Measurements from ENCODE around the gene LRIT2.

Gene LRIT2

DNA sequence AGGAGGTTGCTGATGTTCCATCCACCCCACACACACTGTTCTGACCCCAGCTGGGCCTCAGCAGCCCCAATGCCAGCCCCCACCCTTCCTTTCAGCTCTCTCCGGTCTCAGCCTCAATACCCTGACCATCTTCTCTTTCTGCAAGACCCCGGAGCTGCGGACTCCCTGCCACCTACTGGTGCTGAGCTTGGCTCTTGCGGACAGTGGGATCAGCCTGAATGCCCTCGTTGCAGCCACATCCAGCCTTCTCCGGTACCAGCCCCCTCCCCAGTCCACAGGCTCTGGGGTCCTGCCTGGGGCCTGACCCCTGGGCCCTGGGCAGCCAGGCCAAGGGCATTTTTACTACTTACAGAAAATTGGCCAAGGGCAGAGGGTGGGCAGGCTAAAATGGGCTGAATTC is 22.2 kb upstream of the LRIT2 start:
- H3K36me3 ChIP-seq (ENCODE audit: control insufficient read depth, low read length) = no peaks in the 10 kb centered on the region
- H3K79me2 ChIP-seq (ENCODE audit: control insufficient read depth, low read length) = no peaks in the 10 kb centered on the region
- TF ChIP-seq, protein P1, sequence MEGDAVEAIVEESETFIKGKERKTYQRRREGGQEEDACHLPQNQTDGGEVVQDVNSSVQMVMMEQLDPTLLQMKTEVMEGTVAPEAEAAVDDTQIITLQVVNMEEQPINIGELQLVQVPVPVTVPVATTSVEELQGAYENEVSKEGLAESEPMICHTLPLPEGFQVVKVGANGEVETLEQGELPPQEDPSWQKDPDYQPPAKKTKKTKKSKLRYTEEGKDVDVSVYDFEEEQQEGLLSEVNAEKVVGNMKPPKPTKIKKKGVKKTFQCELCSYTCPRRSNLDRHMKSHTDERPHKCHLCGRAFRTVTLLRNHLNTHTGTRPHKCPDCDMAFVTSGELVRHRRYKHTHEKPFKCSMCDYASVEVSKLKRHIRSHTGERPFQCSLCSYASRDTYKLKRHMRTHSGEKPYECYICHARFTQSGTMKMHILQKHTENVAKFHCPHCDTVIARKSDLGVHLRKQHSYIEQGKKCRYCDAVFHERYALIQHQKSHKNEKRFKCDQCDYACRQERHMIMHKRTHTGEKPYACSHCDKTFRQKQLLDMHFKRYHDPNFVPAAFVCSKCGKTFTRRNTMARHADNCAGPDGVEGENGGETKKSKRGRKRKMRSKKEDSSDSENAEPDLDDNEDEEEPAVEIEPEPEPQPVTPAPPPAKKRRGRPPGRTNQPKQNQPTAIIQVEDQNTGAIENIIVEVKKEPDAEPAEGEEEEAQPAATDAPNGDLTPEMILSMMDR (IDR thresholded peaks at IDR 0.05; ENCODE audit: low read depth, low read length, poor library complexity, severe bottlenecking) = no peak
- no peak for TF ChIP-seq EZH2phosphoT487 (IDR thresholded peaks at IDR 0.05; ENCODE audit: borderline replicate concordance, low read length)
- H3K27me3 ChIP-seq (ENCODE audit: control insufficient read depth, low read length) = no peaks in the 10 kb centered on the region
- no peak overlapping the region for H3K4me2 ChIP-seq (ENCODE audit: low read length)
- H4K20me1 ChIP-seq (ENCODE audit: control insufficient read depth, insufficient read depth, low read depth, low read length) = no peaks in the 10 kb centered on the region
- H3K4me1 ChIP-seq (ENCODE audit: control insufficient read depth, low read length) = no peaks in the 10 kb centered on the region
- H3K9me2 ChIP-seq (replicated peaks; ENCODE audit: control insufficient read depth, low read length) = no peaks in the 10 kb centered on the region
- no peaks in the 10 kb centered on the region for H3K9me3 ChIP-seq (ENCODE audit: control insufficient read depth, insufficient read depth, low read length)
- no peak overlapping the region for H3K27ac ChIP-seq (ENCODE audit: low read depth, low read length)
- H3F3A ChIP-seq (ENCODE audit: control insufficient read depth, insufficient read depth) = no peaks in the 10 kb centered on the region
- no peak overlapping the region for H3K4me3 ChIP-seq (ENCODE audit: low read length)

DNA sequence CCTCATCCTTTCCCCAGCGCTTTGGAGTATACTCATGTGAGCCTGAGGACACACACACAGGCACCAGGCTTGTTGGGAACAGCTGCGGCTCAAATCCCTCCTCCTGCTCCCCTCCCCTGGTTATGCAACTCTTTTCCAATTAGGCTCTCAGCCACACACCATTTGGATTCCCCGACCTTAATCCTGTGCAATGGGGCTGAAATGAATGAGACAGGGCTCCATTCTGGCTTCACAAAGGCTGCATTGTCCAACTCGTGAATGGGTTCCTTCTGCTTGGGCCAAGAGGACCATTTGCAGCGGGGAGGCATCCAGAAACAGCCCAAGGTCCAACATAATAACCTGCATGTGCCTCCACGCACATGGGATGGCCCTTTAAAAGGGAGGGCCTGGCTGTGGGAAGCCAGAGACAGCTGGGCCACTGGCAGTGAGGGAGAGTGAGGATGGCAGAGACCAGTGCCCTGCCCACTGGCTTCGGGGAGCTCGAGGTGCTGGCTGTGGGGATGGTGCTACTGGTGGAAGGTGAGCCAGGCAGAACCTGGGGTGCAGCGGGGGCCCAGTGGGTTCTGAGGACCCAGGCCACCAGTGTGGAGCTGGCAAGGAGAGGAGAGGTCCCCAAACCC is 19.4 kb upstream of the LRIT2 start, which contains the start of gene RGR:
TSS of gene RGR (plus strand) at position 403 of the 620 bp plus-strand sequence. CDS start at position 441, 38 bp downstream.
- Histone ChIP-seq H3K27me3 (ENCODE audit: control insufficient read depth, low read length) (no peaks in the 10 kb centered on the region), H4K20me1 (ENCODE audit: control insufficient read depth, insufficient read depth, low read depth, low read length) (no peaks in the 10 kb centered on the region), H3K36me3 (ENCODE audit: control insufficient read depth, low read length) (no peaks in the 10 kb centered on the region), H3K4me3 (ENCODE audit: low read length) (no peak within 1 kb of the TSS), H3F3A (ENCODE audit: control insufficient read depth, insufficient read depth) (no peaks in the 10 kb centered on the region), H3K9me3 (ENCODE audit: control insufficient read depth, insufficient read depth, low read length) (no peaks in the 10 kb centered on the region), H3K4me2 (ENCODE audit: low read length) (no peak within 1 kb of the TSS), H3K79me2 (ENCODE audit: control insufficient read depth, low read length) (no peaks in the 10 kb centered on the region), H3K4me1 (ENCODE audit: control insufficient read depth, low read length) (no peaks in the 10 kb centered on the region), H3K9me2 (replicated peaks; ENCODE audit: control insufficient read depth, low read length) (no peaks in the 10 kb centered on the region), H3K27ac (ENCODE audit: low read depth, low read length) (no peak within 1 kb of the TSS)
- TF ChIP-seq, protein P1 (IDR thresholded peaks at IDR 0.05; ENCODE audit: low read depth, low read length, poor library complexity, severe bottlenecking) = no peak
- TF ChIP-seq EZH2phosphoT487 (IDR thresholded peaks at IDR 0.05; ENCODE audit: borderline replicate concordance, low read length) = no peak

DNA sequence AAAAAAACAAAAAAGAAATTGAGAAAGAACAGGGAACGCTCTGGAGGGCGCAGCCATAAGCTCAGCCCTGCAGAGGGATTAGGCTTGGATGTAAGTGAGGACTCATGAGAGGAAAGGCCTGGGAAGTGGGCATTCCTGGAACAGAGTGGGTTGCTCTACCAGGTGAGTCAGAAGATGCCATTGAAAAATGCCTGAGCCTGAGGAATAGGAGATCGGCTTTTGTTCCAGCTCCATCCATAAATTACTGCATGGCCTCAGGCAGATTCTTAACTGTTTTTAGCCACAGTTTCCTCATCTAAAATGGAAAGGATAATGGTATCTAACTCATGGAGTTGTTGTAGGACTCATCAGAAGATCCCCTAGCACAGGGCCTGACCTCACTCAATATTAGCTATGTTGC is 18.4 kb upstream of the LRIT2 start:
- Histone ChIP-seq H3K36me3 (ENCODE audit: control insufficient read depth, low read length) (no peaks in the 10 kb centered on the region), H3K27ac (ENCODE audit: low read depth, low read length) (no peak overlapping the region), H3K79me2 (ENCODE audit: control insufficient read depth, low read length) (no peaks in the 10 kb centered on the region), H3K9me2 (replicated peaks; ENCODE audit: control insufficient read depth, low read length) (no peaks in the 10 kb centered on the region), H3K4me3 (ENCODE audit: low read length) (no peak overlapping the region), H3F3A (ENCODE audit: control insufficient read depth, insufficient read depth) (no peaks in the 10 kb centered on the region), H4K20me1 (ENCODE audit: control insufficient read depth, insufficient read depth, low read depth, low read length) (no peaks in the 10 kb centered on the region), H3K4me2 (ENCODE audit: low read length) (no peak overlapping the region), H3K27me3 (ENCODE audit: control insufficient read depth, low read length) (no peaks in the 10 kb centered on the region), H3K9me3 (ENCODE audit: control insufficient read depth, insufficient read depth, low read length) (no peaks in the 10 kb centered on the region), H3K4me1 (ENCODE audit: control insufficient read depth, low read length) (no peaks in the 10 kb centered on the region)
- TF ChIP-seq, protein P1 (IDR thresholded peaks at IDR 0.05; ENCODE audit: low read depth, low read length, poor library complexity, severe bottlenecking) = no peak
- no peak for TF ChIP-seq EZH2phosphoT487 (IDR thresholded peaks at IDR 0.05; ENCODE audit: borderline replicate concordance, low read length)

Data from DOHH2 (cell line).